A172 (cell line): ENCODE data around the gene WDR5. TPM values are rescaled to one million over a fixed set of nuclear protein-coding genes. Genes with fewer than 3 reads are reported as not detected.

Experiments used
- DNase-seq: peaks from one replicate; pipeline ENCODE4 v3.0.0-alpha.2; 2015; ENCODE audit warnings: low spot score
- total RNA-seq: library from RNA; depleted of rRNA; stranded (reverse); fragments of >200 nt; shearing (Covaris generic); gene quantifications from 2 replicates; pipeline ENCODE4 v1.2.3, GENCODE V29; 2014

WDR5 gene
- total RNA-seq, 1 experiment from 2014 or later: 35.7 TPM

DNA sequence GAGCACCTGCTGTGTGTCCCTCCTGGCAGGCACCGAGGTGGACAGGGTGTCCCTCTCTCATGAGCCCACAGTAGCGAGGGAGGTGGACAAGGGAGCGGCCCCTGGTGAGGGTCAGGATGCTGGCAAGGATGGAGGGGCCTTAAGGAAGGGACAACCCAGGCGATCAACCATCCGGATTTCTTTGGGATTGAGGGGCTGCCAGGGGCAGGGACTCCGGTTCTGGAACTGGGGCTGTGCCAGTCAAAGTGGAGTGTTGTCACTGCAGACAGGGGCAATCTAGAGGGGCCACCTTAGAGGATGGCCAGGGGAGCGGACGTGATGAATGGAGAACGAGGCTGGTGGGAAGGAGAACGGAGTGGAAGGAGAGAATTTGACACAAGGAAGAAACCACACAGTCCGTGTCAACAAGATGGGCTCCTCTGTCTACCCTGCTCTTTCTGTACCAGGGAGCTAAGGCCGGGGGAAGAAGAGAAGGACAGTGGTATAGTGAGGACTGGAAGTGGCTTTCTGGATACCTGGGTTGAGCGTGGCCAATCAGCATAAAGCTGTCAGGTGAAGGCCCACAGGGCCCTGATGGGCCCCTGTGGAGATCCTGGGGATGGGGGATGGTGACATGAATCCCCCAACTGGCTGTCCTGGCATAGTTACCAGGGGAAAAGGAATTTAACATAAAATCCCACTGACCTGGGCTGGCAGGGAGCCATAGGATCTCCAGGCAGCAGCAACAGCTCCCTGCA is 4.2 kb upstream of the WDR5 start:
- DNase-seq: no peak

DNA sequence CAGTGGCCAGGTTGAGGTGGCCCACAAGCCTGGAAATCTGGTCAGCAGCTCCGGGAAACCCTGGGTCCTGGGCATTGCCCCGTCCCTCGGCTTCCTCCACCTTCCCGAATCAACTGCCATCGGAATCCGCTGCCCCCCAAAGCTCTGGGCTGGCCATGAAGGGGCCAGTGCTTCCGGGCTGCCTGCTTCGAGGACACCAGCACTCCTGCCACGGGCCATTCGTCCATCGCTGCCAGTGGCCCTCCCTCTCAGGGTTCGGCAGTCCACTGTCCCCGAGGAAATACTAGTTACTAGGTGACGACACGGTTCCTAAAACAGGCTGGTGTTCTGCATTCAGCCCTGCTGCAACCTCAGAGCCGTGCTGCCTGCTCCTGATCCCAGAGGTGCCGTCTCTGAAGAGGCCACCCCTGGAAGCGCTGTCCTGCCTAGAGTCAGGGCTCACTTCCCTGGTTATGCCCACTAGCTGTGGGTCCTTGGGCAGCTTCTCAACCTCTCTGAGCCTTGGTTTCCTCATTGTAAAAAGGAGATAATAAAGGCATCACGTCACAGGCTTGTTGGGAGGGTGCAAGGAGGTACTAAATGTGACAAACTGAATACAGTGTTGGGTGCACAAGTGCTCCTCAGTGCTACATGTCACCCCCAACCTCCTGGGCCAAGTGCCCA is 3.5 kb upstream of the WDR5 start:
- DNase-seq: no peak

DNA sequence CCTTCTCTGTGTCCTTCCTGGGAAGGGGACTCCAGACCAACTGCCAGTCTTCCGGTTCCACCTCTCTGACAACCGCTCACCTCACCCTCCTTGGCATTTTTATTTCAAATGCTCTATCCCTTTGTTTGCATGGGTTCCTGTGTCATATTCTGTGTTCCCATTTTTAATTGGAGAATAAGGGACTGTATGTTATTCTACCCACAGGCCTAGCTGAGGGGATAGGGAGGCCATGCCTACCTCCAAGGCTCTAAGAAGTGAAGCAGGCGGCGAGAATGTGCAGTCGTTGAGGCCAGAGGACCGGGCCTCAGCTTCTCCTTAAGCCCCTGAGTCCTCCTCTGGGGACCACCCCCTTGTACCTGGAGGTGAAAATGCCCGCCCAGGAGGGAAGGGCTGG is 936 bp upstream of the WDR5 start:
- DNase-seq: peak; percentile 16

DNA sequence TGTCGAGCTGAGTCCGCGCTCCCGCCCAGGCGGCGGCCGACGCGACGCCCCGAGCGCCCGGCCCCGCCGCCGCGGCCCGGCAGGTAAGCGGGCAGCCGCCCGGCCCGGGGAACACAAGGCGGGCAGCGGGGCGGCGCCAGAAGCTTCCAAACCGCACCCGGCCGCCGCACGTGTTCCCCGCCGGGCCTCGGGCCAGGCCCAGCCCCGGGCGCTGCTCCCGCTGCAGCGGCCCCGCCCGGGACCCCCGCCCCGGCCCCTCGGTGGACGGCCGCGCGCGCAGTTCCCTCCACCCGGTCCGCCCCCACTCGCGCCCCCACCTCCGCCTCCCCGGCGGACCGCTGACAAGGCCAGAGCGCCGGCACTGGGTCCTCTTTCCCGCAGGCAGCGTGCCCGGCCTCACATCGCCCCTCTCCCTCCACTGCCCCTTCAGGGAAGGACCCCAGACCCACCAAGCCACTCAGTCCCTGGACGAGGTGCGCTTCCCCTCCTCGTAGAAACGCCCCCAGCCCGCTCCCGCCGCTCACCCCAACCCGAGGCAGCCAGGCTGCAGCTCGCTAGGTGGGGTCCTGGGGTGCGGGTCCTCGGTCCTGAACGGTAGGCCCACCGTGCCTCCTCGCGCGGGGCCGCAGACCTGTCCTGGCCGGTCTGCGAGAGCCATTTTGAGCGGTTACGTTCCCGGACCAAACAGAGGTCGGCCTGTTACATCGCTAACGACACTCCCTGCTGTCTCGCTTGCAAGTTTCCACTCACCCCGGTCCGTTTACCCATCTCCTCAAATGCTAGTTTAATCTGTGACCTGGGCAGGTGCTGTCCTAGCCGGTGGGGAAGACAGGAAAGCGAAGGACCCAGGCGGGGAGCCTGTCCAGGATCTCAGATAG is 475 bp downstream of the WDR5 start:
- DNase-seq: no peak

DNA sequence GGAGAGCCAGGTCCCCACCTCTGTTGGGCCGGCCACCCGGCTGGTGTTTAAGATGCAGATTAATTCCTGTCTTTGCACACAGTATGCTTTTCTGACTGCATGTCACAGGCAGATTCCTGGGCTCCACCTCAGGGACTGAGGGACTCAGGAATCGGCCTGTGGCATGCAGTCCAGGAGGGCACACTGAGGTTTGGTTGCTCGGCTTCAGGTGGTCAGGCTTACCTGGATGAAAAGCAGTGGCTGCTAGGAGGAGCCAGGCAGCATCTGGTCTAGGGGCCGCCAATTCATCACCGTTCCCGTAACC is 1.1 kb downstream of the WDR5 start:
- DNase-seq: no peak

DNA sequence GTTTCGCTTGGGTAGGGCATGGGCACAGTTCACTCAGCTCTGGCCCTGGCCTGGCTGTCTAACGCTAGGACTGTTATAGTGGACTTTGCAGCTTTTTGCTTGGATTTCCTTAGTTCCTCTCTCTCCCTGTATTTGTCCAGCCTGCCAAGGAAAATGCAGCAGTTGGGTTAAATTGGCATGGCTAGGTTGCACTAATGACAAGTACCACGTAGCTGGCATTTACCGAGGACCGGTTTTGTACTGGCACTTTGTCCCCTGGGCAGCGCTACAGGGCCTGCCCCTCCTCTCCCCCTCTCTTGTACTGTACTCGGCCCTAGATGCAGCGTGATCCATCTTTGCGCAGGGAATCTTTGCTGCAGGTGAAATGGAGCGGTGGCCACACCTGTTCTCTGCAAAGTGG is 2.4 kb downstream of the WDR5 start:
- DNase-seq: no peak

DNA sequence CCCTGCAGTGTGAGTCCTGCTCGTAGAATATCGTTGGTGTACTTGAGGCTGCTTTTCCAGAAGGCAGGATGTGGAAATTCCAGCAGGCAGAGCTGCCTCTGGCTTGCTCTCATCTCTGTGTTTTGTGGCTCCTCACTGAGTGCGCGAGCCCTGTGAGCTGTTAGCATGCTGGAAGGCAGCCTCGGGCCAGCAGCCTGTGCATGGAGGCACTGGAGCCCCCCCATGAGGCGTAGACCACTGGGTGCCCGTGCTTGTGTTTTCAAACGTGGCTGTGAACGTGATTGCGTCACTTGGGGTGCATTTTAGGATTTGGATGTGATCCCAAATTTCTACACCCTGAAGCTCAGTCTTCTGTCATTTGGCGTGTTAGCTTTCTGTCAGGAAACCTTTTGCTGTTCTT is 3.2 kb downstream of the WDR5 start:
- DNase-seq: no peak

DNA sequence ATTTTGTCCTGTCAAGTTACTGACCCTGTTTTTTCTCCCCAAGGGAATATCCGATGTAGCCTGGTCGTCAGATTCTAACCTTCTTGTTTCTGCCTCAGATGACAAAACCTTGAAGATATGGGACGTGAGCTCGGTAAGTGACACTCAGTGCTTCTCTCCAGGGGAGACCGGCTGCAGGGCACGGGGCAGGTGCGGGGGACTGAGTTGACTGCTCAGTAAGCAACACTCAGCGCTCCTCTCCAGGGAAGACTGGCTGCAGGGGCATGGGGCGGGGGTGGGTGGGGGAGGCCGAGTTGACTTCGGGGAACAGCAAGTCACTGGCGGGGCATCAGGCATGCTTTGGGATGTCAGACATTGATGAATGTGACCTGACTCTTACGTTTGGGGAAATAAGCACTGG is 6.0 kb downstream of the WDR5 start:
- no peak for DNase-seq

DNA sequence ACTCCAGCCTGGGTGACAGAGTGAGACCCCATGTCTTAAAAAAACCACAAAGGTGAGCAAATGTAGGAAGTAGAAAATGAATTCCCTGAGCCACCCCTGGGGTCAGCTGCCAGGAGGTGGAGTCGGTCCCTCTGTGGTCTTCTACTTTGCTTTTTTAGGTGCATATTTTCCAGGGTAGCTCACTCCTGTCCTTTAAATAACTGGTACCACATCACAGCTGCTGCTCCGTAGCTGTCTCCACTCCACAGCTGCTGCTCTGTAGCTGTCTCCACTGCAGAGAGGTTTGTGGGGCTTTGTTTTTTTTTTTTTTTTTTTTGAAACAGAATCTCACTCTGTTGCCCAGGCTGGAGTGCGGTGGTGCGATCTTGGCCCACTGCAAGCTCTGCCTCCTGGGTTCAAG is 8.9 kb downstream of the WDR5 start:
- no peak for DNase-seq

DNA sequence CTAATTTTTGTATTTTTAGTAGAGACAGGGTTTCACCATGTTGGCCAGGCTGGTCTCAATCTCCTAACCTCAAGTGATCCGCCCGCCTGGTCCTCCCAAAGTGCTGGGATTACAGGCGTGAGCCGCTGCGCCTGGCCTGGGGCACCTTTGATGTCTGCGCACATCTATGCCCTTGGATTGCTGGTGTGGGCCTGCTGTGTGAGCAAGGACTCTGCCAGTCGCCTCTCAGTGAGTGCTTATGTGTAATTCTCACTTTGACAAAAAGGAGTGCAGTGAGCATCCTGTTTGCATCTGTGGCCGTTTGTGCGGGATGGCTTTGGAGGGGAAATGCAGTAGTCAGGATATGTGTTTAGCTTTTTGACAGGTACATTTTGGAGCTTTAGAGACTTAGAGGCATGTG is 9.4 kb downstream of the WDR5 start:
- no peak for DNase-seq

DNA sequence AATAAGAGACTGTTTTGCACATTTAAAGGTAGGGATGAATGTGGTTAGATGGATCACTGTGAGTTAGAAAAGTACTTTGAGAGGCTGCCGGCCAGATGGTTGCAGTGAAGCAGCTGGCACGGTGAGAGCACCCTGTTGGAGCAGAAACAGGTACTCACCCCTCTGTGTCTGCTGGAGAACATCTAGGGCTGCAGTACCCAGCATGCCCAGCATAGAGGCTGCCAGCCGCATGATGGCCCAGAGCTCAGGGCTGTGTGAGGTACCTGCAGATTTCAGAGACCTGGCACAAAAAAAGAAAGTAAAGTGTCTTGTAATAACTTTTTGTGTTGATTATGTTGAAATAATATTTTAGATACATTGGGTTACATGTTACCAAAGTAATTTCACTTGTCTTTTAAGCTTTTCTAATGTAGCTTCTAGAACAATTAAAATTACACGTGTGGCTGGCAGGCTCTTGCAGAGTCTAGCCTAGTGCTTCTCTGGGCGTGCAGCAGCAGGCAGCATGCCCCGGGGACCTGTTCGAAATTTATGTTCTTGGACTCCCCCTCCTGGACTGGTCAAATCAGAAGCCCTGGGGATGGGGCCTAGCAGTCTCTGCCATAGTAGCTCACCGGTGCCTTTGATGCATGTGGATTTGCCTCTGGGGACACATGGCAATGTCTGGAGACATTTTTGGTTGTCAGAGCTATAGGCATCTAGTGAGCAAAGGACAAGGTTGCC is 11.1 kb downstream of the WDR5 start:
- no peak for DNase-seq

DNA sequence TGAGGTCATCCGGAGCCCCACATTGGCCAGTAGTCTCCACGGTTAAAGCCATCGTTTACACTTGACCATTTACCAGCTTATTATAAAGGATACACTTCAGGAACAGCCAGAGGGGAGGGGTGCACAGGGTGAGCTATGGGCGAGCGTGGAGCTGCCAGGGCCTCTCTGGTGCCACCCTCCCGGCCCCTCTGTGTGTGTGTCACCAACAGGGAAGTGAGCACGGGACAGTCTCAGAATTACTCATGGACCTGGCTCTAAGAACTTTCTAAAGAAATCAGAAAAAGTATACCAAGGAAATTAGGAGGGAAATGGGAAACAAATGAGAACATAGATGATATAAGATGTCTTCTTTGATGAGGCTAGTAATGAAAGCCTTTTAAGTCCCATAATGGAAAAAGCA is 13.5 kb downstream of the WDR5 start:
- DNase-seq: no peak

DNA sequence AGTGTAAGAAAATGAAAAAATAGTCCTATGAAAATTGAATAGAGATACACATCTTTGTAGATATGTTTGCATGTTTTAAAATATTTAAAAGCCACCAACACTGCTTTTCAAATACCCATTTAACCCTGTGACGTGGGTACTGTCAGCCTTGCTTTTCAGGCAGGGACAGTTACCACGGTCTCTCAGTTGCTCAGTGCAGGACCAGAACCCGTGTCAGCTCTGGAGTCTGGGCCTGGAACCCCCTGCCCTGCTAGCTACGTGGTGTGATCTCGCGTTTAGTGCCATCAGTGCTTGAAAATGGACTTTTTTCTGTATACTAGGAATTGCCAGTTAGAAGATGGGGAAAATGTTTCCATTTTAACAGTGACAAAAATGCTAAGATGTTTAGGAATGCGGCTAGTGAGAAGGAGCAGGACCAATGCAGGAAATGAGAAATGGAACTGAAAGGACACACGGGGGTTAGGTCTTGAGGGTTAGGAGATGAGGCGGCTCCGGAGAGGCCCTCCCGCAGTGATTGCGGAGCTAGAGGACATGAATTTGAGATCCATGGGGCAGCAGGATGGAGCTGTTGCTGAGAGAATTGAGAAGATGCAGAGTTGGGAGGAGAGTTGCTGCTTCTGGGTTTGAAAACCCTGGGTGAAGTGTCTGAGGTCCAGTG is 14.8 kb downstream of the WDR5 start:
- DNase-seq: no peak

DNA sequence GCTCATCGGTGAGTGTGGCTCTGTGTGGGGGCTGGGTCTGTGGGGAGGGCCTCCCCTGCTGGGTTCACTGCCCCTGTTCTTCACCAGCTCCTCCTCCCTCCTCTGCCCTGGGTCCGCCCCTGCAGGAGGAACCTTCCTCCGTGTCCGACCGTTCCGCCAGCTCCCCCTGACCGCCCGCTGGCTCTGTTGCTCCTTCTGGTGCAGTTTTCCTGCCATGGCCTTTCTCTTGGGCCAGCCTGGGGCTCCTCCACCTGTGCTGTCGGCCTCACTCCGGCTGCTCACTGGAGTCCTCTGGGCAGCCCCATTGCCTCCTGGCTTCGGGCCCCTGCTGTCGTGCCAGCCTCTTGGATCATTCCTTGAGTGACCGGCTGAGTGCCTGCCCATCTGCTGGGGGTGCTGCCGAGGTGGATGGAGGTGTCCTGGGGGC is 16.2 kb downstream of the WDR5 start:
- no peak for DNase-seq

DNA sequence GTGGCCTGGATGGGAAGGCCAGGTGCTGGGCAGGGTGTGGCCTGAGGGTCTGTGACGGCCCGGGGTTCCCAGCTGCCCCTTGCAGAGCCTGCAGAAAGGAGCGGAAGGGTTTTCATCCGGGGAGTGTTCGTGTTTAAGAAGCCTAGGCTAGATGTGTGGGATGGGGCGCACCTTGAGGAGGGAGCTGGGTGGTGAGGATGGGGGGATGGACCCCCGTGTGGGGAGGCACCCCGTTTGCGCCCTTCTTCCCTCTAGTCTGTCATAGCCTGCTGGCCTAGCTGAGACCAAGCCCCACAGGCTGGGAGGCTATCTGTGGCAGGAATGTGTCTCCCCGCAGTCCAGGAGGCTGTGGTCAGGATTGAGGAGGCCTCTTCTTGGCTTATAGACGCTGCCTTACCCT is 16.6 kb downstream of the WDR5 start:
- DNase-seq: no peak

DNA sequence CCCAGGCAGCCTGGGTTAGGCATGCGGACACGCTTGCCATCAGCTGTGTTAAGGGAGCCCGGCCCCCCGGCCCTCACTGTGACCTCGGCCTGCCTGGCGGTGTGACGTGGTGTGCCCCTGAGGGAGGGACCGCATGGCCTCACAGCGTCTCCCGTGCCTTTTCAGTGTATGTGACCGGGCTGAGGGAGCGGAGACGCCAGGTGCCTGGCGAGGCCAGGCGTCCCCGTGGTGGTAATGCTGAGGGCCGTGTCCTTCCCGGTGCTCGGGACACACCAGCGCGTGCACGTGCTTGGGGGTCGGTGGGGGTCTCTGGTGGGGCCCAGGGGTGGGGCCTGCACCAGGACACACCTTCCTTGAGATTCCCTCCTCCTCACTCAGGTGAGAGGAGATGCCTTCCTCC is 17.6 kb downstream of the WDR5 start:
- DNase-seq: no peak

DNA sequence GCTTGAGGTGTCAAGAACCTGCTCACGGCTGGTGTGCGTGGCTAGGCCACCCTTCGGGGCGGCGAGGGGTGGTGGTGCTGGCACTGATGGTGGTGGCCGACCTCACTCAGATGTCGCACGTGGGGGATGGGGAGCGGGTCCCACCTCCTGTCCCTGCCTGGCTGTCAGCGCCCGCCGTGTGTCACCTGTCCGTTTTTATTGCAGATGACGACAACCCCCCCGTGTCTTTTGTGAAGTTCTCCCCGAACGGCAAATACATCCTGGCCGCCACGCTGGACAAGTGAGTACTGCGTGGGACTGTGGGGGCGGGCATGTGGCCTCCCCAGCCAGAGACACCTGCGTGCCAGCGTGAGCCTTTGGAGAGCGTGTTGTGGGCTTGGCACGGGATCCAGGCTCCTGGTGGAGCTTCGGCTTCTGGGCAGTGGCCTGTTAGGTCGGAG is 18.4 kb downstream of the WDR5 start:
- DNase-seq: no peak

DNA sequence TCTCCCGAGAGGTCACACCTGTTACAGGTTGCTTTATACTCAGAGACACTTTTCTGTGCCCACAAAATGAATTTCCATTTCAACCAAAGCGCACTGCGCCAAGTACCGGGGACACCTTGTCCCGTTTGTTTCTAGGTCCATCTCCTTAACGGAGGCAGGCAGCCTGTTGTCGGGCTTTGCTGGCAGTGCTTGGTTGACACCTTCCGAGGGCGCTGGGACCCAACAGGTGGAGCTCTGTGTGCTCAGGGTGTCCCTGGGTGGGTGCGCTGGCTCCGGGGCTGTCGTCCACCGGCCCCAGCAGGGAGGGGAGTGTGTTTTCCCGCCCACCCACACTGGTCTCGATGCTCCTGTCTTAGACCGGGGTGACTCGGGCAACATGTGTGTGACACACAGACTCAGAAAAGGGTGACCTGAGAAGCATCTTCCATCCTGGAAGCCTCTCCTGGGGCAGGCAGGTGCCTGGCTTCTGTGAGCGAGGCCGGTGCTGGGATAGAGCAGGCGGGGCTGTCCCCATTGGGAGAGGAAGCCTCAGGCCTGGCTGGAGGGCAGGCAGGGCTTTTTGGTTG is 20.0 kb downstream of the WDR5 start:
- DNase-seq: no peak

DNA sequence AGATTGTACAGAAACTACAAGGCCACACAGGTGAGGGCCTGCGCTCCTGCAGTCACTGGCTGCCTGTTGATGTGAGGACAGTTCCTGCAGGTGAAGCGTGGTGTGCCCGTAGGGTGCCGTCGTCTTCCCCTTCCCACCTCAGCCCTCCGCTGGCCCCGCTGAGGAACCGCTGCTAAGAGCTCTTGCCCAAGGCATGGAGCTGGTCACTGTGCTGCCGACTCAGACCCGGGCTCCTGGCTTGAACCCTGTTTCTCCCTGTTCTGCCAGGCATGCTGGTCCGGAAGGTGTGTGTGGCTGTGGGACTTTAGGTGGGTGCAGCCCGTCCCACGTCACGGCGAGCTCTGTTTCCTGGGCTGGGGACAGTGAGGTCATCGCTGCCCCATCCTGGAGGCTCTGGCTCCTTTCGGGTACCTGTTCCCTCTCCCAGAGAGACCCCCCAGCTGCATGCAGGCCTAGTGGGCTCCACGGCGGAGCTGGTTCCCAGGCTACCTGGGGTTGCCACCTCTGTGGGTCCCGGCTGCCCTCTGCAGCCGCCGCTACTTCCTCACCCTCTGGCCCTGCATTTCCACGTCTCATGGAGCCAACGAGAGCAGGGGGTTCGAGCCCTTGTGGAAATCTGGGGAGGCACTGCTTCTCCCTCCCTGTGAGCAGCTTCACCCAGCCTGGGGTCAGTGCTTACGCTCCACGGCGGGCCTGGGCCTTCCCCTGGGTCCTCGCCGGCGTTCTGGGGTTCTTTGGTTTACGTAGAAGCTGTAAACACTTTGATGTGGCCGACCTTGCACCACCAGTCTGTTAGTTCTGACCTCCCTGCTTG is 20.9 kb downstream of the WDR5 start:
- no peak for DNase-seq

DNA sequence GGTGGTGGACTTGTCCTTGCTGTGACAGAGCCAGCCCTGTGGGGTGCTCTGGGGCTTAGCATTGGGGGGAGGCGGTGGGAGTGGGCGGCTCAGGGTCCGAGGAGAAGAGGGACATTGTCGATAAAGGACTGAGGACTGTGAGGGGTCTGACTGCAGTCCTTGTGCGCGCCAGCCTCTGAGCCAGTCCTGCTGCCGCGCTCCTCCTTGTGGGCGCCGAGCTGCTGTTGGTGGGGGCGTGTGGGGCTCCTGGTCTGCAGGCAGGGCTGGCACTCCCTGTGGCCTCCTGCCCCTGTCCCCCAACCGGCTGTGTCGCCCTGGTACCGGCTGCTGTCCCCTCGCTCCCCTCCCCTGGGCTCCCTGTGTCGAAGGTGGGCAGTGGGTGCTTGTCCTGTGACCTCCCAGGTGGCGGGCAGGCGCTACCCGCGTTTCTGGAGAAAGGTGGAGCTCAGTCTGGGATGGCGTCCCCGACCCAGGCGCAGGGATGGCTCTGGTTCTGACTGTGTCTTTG is 21.6 kb downstream of the WDR5 start:
- DNase-seq: no peak
